ENCODE measurements around the gene TM4SF4.

The TM4SF4 gene

GRCh38 chr3:149512073-149512782 is 37.7 kb downstream of the TM4SF4 start:
- DNase-seq (ENCODE audit: low read depth, low spot score) = no peak

- DNase-seq (ENCODE audit: low read depth, low spot score) = no peak
Measured at GRCh38 chr3:149514471-149514870, 40.0 kb downstream of the TM4SF4 start.

- DNase-seq (ENCODE audit: low read depth, low spot score) = no peak
Measured at GRCh38 chr3:149515249-149515648, 40.8 kb downstream of the TM4SF4 start.

GRCh38 chr3:149516920-149517319 is 42.4 kb downstream of the TM4SF4 start:
- DNase-seq (ENCODE audit: low read depth, low spot score) = no peak

GRCh38 chr3:149519912-149520311 is 45.4 kb downstream of the TM4SF4 start:
- no peak for DNase-seq (ENCODE audit: low read depth, low spot score)

GRCh38 chr3:149523512-149524299 is 49.2 kb downstream of the TM4SF4 start:
- no peak for DNase-seq (ENCODE audit: low read depth, low spot score)

- DNase-seq (ENCODE audit: low read depth, low spot score) = no peak
Measured at GRCh38 chr3:149527531-149528339, 53.2 kb downstream of the TM4SF4 start.

- no peak for DNase-seq (ENCODE audit: low read depth, low spot score)
Measured at GRCh38 chr3:149528340-149528650, 53.8 kb downstream of the TM4SF4 start.

- no peak for DNase-seq (ENCODE audit: low read depth, low spot score)
Measured at GRCh38 chr3:149529099-149529498, 54.6 kb downstream of the TM4SF4 start.

- DNase-seq (ENCODE audit: low read depth, low spot score) = no peak
Measured at GRCh38 chr3:149532489-149533180, 58.1 kb downstream of the TM4SF4 start.

- DNase-seq (ENCODE audit: low read depth, low spot score) = no peak
Measured at GRCh38 chr3:149534082-149534481, 59.6 kb downstream of the TM4SF4 start.

GRCh38 chr3:149534671-149535332 is 60.3 kb downstream of the TM4SF4 start:
- no peak for DNase-seq (ENCODE audit: low read depth, low spot score)

- no peak for DNase-seq (ENCODE audit: low read depth, low spot score)
Measured at GRCh38 chr3:149535333-149535685, 60.8 kb downstream of the TM4SF4 start.

GRCh38 chr3:149536429-149536828 is 61.9 kb downstream of the TM4SF4 start:
- no peak for DNase-seq (ENCODE audit: low read depth, low spot score)

GRCh38 chr3:149538371-149538770 is 63.9 kb downstream of the TM4SF4 start:
- no peak for DNase-seq (ENCODE audit: low read depth, low spot score)

GRCh38 chr3:149541091-149541491 is 66.6 kb downstream of the TM4SF4 start:
- DNase-seq (ENCODE audit: low read depth, low spot score) = no peak

- no peak for DNase-seq (ENCODE audit: low read depth, low spot score)
Measured at GRCh38 chr3:149542375-149543312, 68.1 kb downstream of the TM4SF4 start.

GRCh38 chr3:149545049-149545448 is 70.6 kb downstream of the TM4SF4 start:
- DNase-seq (ENCODE audit: low read depth, low spot score) = no peak

- no peak for DNase-seq (ENCODE audit: low read depth, low spot score)
Measured at GRCh38 chr3:149547413-149547812, 72.9 kb downstream of the TM4SF4 start.

- no peak for DNase-seq (ENCODE audit: low read depth, low spot score)
Measured at GRCh38 chr3:149547954-149548668, 73.6 kb downstream of the TM4SF4 start.
